IgD-negative memory B cell (primary cell): ENCODE data around the gene SURF4. TPM values are rescaled to one million over a fixed set of nuclear protein-coding genes. Genes with fewer than 3 reads are reported as not detected.
"Not testable (repeated sequence)": the region's sequence is repeated elsewhere in the genome, so short reads cannot be mapped to it uniquely, and the experiment has no call there.

Experiments used
- H3K27ac Mint-ChIP-seq, 3 donors: one replicate each; pipeline ENCODE4 v1.8.0; 2020 to 2022; ENCODE audit warnings: mild to moderate bottlenecking in 3 of 3, mixed read lengths in 3 of 3, moderate library complexity in 1 of 3
- H3K27me3 Mint-ChIP-seq: one replicate; pipeline ENCODE4 v1.8.0; 2021; ENCODE audit warnings: mixed read lengths
- H3K36me3 Mint-ChIP-seq: one replicate; pipeline ENCODE4 v1.8.0; 2020; ENCODE audit warnings: mild to moderate bottlenecking, mixed read lengths
- H3K4me1 Mint-ChIP-seq, 3 donors: one replicate each; pipeline ENCODE4 v1.8.0; 2020 to 2022; ENCODE audit warnings: mixed read lengths in 3 of 3, mild to moderate bottlenecking in 1 of 3
- H3K4me3 Mint-ChIP-seq, 4 donors: one replicate each; pipeline ENCODE4 v1.8.0; 2020 to 2022; ENCODE audit warnings: mild to moderate bottlenecking in 4 of 4, mixed read lengths in 4 of 4, moderate library complexity in 3 of 4
- H3K9me3 Mint-ChIP-seq, 3 donors: one replicate each; pipeline ENCODE4 v1.8.0; 2020 to 2021; ENCODE audit warnings: mixed read lengths in 3 of 3, mild to moderate bottlenecking in 1 of 3
- polyA plus RNA-seq: library from polyadenylated mRNA; unstranded; fragments of 300-500 nt; fragmentation: Illumina TruSeq; gene quantifications from one replicate; pipeline ENCODE4 v1.2.3, GENCODE V29; 2021

Gene SURF4
- polyA plus RNA-seq, 1 donor from 2014 or later: 72.6 TPM

- Mint-ChIP-seq H3K27ac (no peak overlapping the region), H3K4me3 (no peak overlapping the region), H3K27me3 (peaks cover 4% of the 10 kb centered on the region), H3K9me3 (no peaks in the 10 kb centered on the region), H3K4me1 (no peaks in the 10 kb centered on the region), H3K36me3 (no peaks in the 10 kb centered on the region)
Observed at GRCh38 chr9:133389025-133389557, 13.2 kb upstream of the SURF4 start.

- Mint-ChIP-seq H3K36me3 (no peaks in the 10 kb centered on the region), H3K4me1 (no peaks in the 10 kb centered on the region), H3K9me3 (no peaks in the 10 kb centered on the region), H3K27me3 (peaks cover 4% of the 10 kb centered on the region), H3K27ac (no peak overlapping the region), H3K4me3 (no peak overlapping the region)
Observed at GRCh38 chr9:133387680-133388079, 11.8 kb upstream of the SURF4 start.

- Mint-ChIP-seq H3K4me3 (no peak overlapping the region), H3K27me3 (peaks cover 4% of the 10 kb centered on the region), H3K36me3 (no peaks in the 10 kb centered on the region), H3K9me3 (no peaks in the 10 kb centered on the region), H3K4me1 (no peaks in the 10 kb centered on the region), H3K27ac (no peak overlapping the region)
Observed at GRCh38 chr9:133386338-133386737, 10.5 kb upstream of the SURF4 start.

- H3K4me3 Mint-ChIP-seq: no peak overlapping the region
- H3K27me3 Mint-ChIP-seq: peaks cover 3% of the 10 kb centered on the region
- no peaks in the 10 kb centered on the region for H3K36me3 Mint-ChIP-seq
- no peaks in the 10 kb centered on the region for H3K4me1 Mint-ChIP-seq
- no peaks in the 10 kb centered on the region for H3K9me3 Mint-ChIP-seq
- H3K27ac Mint-ChIP-seq: no peak overlapping the region
Observed at GRCh38 chr9:133385452-133385851, 9.6 kb upstream of the SURF4 start.

DNA sequence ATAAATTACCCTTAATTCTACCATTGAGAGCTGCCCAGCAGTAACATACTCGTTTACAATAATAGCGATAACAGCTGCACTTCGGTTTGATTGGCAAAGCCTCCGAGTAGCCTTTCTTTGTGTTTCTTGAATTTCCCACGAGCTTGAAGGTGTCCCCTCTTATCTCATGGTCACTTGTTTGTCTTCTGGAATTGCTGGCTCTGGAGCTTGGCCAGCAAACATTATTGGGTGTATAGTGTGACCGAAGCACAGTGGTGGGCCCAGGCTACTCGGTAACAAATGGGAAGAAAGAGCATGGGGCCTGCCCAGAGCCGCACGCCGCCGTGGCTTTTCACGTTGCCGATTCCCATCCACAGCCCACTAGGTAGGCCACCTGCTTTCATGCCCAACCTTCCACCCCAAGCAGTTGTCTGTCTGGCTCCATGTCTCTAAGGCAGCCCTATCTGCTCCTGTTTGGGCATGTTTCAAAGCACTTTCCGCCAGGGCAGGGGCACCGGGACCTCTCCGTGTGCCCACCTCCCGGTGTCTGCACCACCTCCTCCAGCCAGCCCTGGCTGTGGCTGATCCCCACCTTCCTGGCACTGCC, 9.0 kb upstream of the SURF4 start:
- no peak overlapping the region for H3K4me3 Mint-ChIP-seq
- H3K9me3 Mint-ChIP-seq: no peaks in the 10 kb centered on the region
- H3K36me3 Mint-ChIP-seq: no peaks in the 10 kb centered on the region
- peaks cover 3% of the 10 kb centered on the region for H3K27me3 Mint-ChIP-seq
- H3K4me1 Mint-ChIP-seq: no peaks in the 10 kb centered on the region
- H3K27ac Mint-ChIP-seq: no peak overlapping the region

- Mint-ChIP-seq H3K9me3 (no peaks in the 10 kb centered on the region), H3K4me1 (no peaks in the 10 kb centered on the region), H3K4me3 (no peak overlapping the region), H3K36me3 (no peaks in the 10 kb centered on the region), H3K27ac (no peak overlapping the region), H3K27me3 (no peaks in the 10 kb centered on the region)
Observed at GRCh38 chr9:133383438-133383837, 7.6 kb upstream of the SURF4 start.

GRCh38 chr9:133382507-133383141, 6.8 kb upstream of the SURF4 start:
- no peak overlapping the region for H3K27ac Mint-ChIP-seq
- H3K36me3 Mint-ChIP-seq: no peaks in the 10 kb centered on the region
- H3K9me3 Mint-ChIP-seq: no peaks in the 10 kb centered on the region
- no peaks in the 10 kb centered on the region for H3K4me1 Mint-ChIP-seq
- no peak overlapping the region for H3K4me3 Mint-ChIP-seq
- H3K27me3 Mint-ChIP-seq: no peaks in the 10 kb centered on the region

DNA sequence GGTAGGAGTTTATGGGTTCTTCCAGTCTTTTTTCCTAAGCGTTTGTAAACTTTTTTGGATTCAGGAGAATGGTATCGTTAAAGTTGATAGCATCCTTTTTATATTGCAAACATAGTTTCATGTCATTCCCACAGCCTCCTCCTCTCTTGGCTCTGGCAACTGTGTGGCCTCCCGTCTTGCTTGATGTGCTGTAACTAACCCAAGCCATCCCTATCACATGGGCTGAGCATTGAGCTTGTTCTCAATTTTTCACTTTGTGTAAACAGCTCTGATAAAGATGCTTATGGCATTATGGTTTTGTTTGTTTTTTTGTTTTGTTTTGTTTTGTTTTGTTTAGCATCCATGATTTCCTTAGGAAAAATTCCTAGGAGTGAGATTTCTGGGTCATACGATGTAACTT, 4.9 kb upstream of the SURF4 start:
- Mint-ChIP-seq H3K27ac (no peak overlapping the region), H3K27me3 (no peaks in the 10 kb centered on the region), H3K9me3 (no peaks in the 10 kb centered on the region), H3K36me3 (no peaks in the 10 kb centered on the region), H3K4me3 (peak overlapping the region in 2 of 4 donors; percentile 4 to 37), H3K4me1 (peaks cover 0 to 1% (median 0%) of the 10 kb centered on the region in 3 donors)

- H3K4me1 Mint-ChIP-seq: peaks cover 7 to 8% (median 7%) of the 10 kb centered on the region in 3 donors
- no peaks in the 10 kb centered on the region for H3K27me3 Mint-ChIP-seq
- no peaks in the 10 kb centered on the region for H3K9me3 Mint-ChIP-seq
- no peaks in the 10 kb centered on the region for H3K36me3 Mint-ChIP-seq
- no peak overlapping the region for H3K4me3 Mint-ChIP-seq
- no peak overlapping the region for H3K27ac Mint-ChIP-seq
Observed at GRCh38 chr9:133379153-133380086, 3.6 kb upstream of the SURF4 start.

- Mint-ChIP-seq H3K27ac (peak overlapping the region in 1 of 3 donors; percentile 29), H3K4me3 (peak overlapping the region in 2 of 4 donors; percentile 46 to 74), H3K27me3 (no peaks in the 10 kb centered on the region), H3K4me1 (peaks cover 8 to 12% (median 12%) of the 10 kb centered on the region in 3 donors), H3K9me3 (no peaks in the 10 kb centered on the region), H3K36me3 (no peaks in the 10 kb centered on the region)
Observed at GRCh38 chr9:133378408-133378962, 2.6 kb upstream of the SURF4 start.

DNA sequence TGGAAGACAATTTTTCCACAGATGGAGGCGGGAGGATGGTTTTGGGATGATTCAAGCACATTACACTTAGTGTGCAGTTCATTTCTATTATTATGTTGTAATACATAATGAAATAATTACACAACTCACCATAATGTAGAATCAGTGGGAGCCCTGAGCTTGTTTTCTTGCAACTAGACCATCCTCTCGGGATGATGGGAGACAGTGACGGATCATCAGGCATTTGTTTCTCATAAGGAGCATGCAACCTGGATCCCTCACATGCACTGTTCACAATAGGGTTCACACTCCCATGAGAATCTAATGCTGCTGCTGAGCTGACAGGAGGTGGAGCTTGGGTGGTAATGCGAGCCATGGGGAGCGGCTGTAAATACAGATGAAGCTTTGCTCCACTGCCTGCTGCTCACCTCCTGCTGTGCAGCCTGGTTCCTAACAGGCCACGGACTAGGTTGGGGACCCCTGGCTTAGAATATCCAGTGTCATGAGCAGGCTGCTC, 1.9 kb upstream of the SURF4 start:
- H3K9me3 Mint-ChIP-seq: no peaks in the 10 kb centered on the region
- H3K27ac Mint-ChIP-seq: peak overlapping the region in 1 of 3 donors; percentile 29
- H3K4me3 Mint-ChIP-seq: peak overlapping the region in 2 of 4 donors; percentile 76 to 81
- no peaks in the 10 kb centered on the region for H3K36me3 Mint-ChIP-seq
- H3K27me3 Mint-ChIP-seq: no peaks in the 10 kb centered on the region
- H3K4me1 Mint-ChIP-seq: peaks cover 10 to 15% (median 14%) of the 10 kb centered on the region in 3 donors

DNA sequence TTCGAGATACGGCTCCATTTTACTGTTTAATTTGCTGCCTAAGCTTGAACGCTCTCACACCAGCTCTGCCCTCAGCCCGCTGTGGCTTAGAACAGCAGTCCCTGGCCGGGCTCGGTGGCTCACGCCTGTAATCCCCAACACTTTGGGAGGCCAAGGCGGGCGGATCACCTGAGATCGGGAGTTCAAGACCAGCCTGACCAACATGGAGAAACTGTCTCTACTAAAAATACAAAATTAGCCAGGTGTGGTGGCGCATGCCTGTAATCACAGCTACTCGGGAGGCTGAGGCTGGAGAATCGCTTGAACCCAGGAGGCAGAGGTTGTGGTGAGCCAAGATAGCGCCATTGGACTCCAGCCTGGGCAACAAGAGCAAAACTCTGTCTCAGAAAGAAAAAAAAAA, 1.4 kb upstream of the SURF4 start:
- H3K27ac Mint-ChIP-seq, H3K36me3 Mint-ChIP-seq, H3K9me3 Mint-ChIP-seq, H3K27me3 Mint-ChIP-seq: not testable (repeated sequence)
- H3K4me3 Mint-ChIP-seq: peak overlapping the region; percentile 52 to 83 (median 78)
- peaks cover 15 to 19% (median 17%) of the 10 kb centered on the region in 3 donors for H3K4me1 Mint-ChIP-seq

DNA sequence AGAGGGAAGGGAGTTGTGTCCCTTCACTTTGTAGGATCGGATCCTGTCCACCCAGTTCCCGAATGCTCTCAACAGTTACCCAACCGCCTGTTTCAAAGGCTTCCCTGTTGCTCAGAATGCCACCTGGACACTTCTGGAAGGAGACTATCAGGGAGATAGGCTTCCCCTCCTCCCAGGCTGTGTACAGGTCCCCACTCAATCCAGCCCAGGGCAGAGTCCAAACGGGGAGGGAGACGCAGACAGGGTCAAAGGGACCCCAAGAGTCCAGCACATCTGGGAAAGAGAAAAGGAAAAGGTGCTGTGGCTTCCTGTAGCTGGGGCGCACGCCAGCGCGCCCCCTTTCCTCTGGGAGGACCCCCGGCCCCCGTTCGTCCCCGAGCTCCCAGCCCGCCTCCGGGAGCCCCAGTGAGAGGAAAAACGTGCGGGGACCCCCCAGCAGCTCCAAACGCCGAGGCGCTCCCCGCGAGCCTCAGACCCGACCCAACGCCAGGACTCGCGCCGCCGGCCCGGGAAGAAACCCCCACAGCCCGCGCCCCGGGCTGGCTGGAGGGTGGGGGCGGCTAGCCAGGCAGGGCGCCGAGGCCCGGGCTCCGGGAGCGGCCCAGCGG, 640 bp downstream of the SURF4 start:
- Mint-ChIP-seq H3K4me1 (peaks cover 33 to 37% (median 33%) of the 10 kb centered on the region in 3 donors), H3K9me3 (no peaks in the 10 kb centered on the region), H3K4me3 (peak overlapping the region; percentile 89 to 97 (median 94)), H3K36me3 (no peaks in the 10 kb centered on the region), H3K27me3 (no peaks in the 10 kb centered on the region), H3K27ac (peak overlapping the region; percentile 88 to 98 (median 89))

DNA sequence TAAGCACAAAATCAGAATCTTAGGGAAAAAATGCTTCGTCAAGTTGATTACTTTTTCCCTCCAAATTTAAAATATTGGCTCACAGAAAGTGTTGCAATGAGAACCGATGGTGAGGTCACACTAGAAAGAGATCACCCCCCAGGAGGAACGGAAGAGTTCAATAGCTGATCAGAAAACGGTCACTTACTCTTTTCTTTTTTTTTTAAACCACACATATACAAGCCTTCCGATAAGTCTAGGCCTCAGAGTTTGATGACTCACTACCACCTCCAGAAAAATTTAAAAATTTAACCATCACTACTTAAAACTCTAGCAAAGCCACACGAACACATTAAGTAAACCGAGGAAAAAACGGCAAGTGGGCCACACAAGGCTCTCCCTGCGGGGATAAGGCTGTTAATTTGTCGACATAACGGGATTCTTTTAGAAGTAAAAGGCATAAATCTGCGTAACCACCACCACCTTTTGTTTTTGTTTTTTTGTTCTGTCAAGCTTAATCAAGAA, 1.2 kb downstream of the SURF4 start:
- Mint-ChIP-seq H3K27me3 (no peaks in the 10 kb centered on the region), H3K36me3 (no peaks in the 10 kb centered on the region), H3K27ac (peak overlapping the region; percentile 88 to 98 (median 89)), H3K9me3 (no peaks in the 10 kb centered on the region), H3K4me3 (peak overlapping the region; percentile 89 to 97 (median 94)), H3K4me1 (peaks cover 33 to 42% (median 37%) of the 10 kb centered on the region in 3 donors)
